ENCODE measurements around the gene AMN. TPM values are rescaled to one million over a fixed set of nuclear protein-coding genes. Genes with fewer than 3 reads are reported as not detected.
"Not testable (repeated sequence)": the region's sequence is repeated elsewhere in the genome, so short reads cannot be mapped to it uniquely, and the experiment has no call there.

AMN gene
- total RNA-seq, 1 donor from 2014 or later, result 12.4 TPM

GRCh38 chr14:102914474-102915291 lies 7.8 kb upstream of the AMN start:
- ATAC-seq, result no peak

- no peak for ATAC-seq
Observed at GRCh38 chr14:102915292-102916110, 7.0 kb upstream of the AMN start.

GRCh38 chr14:102916347-102917055 lies 6.0 kb upstream of the AMN start:
- peak; percentile 2 for ATAC-seq

DNA sequence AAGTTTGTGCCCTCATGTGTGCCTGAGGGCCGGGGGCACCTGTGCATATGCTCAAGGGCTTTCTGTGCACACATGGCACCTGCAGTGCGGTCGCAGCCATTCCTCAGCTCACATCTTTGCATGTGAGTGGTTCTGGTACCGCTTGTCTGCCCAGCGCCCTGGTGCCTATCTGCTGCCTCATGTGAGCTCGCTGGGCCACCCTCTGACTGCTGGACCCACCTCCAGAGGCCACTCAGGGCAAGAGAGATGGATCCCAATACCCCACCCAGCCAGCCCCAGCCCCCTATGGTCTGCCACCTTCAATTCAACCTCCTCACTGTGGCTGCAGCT lies 5.4 kb upstream of the AMN start:
- ATAC-seq, result peak; percentile 4

DNA sequence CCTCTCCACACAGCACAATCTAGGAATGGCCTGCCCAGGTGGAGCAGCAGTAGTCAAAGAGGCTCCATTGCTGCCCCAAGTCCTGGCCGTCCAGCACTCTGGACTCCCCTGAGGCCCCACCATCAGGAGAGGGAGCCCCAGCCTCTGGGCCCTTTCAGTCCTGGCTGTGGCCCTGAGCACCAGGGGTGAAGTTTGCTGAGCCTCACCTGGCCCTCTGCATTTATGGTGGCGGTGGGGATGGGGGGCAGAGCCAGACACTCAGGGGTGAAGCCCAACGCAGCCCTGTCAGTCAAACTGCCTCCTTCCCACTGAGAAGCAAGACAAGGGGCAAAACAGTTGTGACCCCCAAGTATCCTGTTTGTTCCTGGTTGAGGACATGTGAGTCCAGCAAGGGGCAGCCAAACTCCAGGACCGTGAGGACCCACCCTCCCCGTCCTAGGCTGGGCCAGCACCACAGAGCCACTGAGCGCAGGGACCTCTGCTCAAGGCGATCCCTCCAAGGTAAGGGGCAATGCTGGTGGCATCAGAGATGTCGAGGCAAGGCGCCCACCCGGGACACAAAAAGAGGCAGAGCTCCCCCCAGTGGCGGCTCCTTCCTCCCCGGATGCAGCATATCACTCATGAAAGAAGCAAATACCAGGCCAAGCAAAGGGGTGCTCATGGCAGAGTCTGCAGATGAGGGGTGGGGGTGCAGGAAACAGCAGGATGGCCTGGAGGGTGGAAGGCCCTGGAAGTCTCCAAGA lies 4.8 kb upstream of the AMN start:
- ATAC-seq, result peak; percentile 5

DNA sequence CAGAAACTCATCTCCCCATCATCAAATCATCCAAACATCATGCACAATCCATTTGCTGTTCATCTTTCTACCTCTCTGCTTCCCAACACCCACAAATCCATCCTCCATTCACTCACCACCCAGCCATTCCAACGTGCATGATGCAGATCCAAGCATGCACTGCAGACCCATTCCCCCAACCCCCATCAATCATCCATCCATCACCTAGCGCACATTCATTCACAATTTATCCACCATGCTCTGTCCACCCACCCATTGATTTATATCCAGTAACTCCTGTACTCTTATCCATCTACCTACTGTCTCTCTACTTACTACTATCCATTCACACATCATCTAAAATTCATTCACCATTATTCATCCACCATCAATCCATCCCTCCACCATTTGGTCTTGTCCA lies 4.0 kb upstream of the AMN start:
- ATAC-seq, result no peak

- ATAC-seq, result no peak
Observed at GRCh38 chr14:102920273-102920997, 2.0 kb upstream of the AMN start.

DNA sequence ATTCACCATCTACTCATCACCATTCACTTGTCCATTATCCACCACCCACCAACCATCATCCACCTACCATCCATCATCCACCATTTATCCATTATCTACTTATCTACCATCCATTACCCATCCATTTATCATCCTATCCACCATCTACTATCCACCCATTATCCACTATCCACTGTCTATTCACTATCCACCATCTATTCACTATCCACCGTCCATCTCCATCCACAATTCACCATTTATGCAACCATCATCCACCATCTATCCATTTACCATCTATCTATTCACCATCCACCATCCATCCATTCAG lies 1.5 kb upstream of the AMN start:
- no peak for ATAC-seq

GRCh38 chr14:102923201-102923924 lies 900 bp downstream of the AMN start:
- no peak for ATAC-seq

DNA sequence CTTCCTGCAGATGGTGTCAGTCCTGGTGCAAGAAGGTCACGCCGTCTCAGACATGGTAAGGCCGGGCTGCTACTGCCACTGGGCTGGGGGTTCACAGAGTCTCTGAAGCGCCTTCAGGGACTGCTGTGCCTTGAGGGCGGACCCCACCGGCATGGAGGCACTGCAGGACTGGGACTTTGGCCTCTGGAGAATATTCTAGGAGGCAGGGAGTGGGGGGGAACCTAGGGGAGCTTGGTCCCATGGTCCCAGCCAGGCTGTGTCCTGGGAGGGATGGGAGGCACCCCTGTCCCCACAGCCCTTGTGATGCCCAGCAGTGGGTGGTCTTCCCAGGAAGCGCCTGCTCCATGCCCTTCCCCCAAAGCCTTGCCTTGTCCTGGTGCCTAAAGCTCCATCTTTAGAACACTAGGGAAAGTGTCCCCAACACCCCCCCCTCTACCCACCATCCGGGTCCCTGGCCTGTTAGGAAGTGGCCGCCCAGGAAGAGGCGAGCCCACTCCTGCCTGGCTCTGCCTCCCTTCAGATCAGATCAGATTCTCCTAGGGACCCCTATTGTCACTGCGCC lies 1.5 kb downstream of the AMN start:
- no peak for ATAC-seq

GRCh38 chr14:102924632-102925588 lies 2.4 kb downstream of the AMN start:
- no peak for ATAC-seq

DNA sequence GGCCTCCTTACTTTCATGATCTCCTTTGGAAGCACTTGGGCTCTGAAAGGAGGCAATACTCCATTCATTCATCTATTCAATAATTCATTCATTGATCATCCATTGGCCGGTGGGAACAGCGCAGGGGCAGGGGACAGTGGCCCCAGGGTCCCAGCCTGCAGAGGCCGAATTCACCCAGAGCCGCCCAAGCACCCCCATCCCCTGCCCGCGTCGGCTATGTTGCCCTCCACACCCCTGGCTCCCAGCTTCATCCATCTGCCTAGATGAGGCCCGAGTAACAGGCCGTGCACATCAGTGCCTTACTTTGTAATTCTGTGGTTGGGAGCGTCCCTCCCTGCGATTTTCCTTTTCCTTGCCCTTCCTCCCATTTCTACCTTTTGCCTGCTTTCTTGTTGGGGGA lies 3.2 kb downstream of the AMN start:
- ATAC-seq, result no peak

GRCh38 chr14:102926104-102926503 lies 3.6 kb downstream of the AMN start:
- no peak for ATAC-seq

GRCh38 chr14:102926840-102927239 lies 4.4 kb downstream of the AMN start:
- ATAC-seq, result not testable (repeated sequence)

DNA sequence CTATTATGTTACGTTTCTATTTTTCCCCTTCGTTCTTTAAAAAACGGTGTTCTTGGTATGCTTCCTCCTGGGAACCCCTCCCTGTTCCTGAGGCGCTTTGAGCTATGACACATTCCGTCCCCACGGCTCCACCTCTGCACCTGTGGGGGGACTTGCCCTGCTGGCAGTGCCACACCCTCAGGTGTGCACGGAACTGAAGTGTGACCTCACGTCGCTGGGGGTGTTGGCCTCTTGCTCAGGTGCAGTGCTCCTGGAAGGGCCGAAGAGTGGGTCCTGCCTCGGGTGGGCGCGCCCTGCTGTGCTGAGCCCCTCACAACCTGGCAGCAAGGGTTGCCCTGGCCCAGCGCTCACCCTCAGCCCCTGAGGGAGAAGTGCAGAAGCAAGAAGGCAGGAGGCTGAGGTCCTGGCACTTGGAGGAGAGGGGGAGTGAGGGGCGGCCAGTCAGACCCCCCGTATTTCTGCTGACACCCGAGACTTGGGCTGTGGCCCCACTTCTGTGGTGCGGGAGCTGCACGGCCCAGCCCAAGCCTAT lies 4.9 kb downstream of the AMN start:
- peak; percentile 77 for ATAC-seq

- peak; percentile 50 for ATAC-seq
Observed at GRCh38 chr14:102927878-102928411, 5.5 kb downstream of the AMN start.

- ATAC-seq, result peak; percentile 80
Observed at GRCh38 chr14:102928412-102929240, 6.2 kb downstream of the AMN start.
